NCI-H1417 treated with DMSO at 0.1 percent for 48 hours (cell line): ENCODE data around the gene GRB10.

Experiments used
- DNase-seq: peaks from one replicate; lab custom pipeline; 2025; lab: John Stamatoyannopoulos, UW

GRB10 gene

DNA sequence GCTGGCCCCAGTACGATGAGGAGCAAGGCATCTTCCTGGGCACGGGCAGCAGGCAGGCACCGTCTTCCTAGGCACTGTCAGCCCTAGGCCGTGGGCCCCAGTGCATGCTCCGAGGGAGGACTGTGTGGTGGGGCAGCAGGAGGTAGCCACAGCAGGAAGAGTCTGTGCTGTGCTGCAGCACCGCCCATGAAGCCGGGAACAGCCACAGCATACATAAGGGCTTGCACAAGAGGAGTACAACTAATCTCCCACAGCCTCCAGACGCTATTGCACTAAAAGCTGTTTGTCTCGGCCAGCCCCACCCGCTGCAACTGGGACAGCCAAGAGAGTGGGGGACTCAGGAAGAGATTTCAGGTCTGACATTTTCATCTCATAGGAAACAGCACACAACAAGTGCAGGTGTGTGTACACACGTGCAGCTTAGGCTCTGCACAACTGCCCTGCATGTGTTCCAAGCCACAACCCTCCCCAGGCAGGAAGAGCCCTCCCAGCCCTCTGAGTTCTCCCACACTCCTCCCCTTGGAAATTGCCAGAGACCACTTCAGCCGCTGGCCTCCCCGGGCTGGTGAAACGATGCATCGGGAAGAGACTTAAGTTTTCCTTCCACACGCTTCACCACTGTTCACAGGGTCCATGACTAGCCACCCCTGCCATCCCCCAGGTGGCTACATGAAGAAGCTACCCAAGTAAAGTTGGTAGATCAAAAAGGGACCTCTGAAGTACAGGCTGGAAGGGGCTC is 129.4 kb downstream of the GRB10 start:
- DNase-seq, result no peak

DNA sequence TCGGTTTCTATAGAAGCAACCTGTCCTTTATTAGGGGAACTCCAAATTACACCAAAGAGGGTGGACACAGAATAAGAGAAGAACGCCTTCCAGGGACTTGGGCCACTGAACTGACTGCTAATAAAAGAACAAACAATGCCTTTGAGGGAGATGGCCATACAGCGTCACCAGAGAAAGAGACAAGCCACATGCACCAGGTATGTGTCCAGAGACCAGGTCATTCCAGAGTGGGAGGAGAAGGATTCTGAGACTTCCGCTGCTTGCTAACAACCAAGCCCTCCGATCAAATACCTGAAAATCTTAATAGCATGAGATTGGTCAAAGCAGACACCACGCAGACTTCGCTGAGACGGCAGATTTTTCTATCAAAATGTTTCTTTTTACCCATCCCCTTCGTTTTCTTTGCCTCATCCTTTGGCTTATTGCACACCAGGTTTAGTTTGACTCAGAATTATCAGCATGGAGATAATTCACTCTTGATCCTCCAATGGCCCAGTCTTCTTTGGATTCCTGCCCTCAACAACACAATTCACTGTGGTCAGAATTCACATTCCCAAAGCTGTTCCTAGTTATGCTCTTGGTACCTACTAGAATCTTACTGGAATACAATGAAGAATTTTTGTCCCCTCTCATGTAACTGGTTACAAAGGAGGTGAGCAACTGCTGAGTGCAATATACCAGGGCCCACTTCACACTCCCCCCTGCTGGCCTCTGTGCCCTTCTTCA is 130.1 kb downstream of the GRB10 start:
- no peak for DNase-seq

DNA sequence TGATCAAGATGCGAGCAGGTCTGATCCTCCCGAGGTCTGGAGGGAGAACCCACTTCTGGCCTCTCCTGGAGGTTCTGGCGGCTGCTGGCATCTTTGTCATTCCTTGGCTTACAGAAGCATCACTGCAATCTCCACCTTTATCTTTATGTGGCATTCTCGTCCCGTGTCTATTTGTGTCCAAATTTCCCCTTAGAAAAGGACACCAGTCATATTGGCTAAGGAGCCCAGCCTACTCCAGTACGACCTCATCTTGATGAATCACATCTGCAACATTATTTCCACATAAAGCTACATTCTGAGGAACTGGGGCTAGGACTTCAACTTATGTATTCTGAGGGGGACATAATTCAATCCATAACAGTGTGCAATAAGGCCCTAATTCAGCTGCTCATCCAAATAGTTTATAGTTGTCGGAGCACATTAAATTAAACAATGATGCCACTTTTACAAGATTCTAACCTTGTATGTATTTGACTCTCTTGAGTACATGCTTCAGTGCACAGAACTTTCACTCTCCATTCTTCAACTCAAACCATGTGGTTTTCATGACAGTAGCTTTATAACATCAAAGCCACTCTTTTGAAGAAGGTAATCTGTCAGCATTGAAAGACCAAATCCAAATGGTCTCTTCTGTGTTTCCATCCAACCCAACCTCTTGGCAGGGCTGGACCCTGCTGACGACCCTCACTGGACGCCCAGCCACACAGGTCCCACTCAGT is 131.3 kb downstream of the GRB10 start:
- DNase-seq, result no peak

DNA sequence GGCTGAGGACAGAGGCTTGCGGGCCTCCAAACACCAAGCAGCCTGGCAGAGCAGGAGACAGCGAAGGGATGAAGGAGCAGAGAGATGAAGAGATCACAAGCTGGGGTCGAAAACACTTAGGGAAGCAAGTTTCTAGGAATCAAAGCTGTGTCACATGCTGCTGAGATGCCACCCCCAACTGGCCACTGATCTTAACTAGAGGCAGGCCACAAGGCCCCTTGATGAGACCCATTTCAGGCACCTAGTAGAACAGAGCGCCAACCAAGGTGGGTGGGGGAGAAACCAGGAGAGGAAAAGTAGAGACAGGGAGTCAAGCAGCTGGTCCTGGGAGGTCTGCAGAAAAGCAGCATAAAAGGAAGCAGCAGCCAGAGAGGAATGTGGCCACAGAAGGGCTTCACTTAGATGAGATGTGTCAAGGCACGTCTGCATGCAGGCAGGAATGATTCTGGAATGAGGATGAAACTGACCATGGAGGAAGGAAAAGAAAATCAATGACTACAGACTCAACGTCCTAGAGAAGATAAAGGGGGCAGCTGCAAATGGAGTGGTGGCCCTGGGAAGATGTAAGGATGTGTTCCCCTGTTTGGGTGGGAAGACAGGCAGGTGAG is 132.5 kb downstream of the GRB10 start:
- no peak for DNase-seq

DNA sequence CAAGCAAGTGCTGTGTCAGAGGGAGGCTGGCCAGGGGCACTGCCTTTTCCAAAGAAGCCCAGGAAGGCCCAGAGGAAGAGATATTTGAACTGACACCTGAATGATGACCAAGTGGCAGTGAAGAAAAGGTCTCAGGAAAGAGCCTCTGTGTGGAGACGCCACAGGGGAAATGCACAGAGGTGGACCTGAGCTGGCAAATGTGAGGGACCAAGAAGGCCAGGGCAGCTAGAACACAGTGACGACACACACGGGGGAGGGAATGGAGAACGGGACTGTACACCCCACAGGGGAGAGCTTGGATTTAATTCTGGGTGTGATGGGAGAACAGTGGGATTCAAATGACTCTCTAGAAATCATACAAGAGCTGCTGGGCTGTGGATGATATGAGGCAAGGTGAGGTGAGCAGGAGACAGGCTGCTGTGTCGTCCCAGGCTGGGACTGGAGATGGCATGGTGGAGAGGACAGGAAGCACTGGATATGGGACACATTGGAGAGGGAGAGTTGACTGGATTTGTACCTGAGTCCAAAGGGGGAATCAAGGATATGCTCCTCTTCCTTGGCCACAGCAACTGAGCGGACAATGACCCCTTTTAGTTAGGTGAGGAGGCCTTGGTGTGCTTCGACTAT is 133.3 kb downstream of the GRB10 start:
- DNase-seq, result no peak

DNA sequence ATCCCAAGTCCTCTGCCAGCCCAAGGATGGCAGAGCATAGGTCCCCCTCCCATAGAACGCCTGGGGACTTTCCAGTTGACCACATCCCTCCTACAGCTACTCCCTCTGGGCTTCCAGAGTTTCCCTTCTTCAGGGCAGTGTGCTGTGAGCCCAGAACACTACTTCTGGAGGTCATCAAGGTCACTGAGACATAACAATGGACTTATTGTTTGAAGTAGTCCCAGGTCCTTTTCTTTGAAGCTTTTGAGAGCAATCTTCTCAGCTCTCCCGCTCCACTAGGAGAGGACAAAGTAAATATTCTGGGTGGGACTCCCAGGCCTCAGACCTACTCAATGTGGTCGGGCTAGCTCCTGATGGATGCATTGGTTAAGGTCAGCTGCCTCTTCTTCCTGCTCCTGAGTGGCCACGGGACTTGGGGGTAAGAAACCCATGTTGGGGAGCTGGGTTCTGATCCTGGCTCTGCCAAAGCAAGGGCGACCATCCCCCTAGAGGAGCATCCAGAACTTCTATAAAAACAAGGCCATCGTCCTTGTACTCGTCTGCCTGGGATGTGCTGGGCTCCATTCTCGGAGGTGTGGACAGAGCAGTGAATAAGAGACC is 134.0 kb downstream of the GRB10 start:
- DNase-seq, result no peak

DNA sequence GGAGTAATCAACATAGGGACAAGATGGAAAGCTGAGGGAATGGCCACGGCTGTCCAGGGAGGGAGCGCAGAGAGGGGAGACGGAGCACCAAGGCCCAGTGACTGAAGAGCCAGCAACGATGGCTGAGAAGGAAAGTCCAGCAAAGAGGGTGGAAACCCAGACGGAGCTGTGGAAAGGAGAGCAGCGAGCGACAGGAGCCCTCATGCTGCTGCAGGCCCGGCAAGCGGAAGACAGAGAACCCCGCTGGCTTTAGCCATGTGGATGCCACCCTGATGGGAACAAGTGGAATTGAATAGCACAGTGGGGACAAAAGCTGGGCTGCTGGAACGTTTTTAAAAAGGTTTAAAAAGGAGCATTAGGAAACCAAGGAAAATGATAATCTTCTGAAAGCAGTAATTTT is 134.6 kb downstream of the GRB10 start:
- DNase-seq, result no peak

DNA sequence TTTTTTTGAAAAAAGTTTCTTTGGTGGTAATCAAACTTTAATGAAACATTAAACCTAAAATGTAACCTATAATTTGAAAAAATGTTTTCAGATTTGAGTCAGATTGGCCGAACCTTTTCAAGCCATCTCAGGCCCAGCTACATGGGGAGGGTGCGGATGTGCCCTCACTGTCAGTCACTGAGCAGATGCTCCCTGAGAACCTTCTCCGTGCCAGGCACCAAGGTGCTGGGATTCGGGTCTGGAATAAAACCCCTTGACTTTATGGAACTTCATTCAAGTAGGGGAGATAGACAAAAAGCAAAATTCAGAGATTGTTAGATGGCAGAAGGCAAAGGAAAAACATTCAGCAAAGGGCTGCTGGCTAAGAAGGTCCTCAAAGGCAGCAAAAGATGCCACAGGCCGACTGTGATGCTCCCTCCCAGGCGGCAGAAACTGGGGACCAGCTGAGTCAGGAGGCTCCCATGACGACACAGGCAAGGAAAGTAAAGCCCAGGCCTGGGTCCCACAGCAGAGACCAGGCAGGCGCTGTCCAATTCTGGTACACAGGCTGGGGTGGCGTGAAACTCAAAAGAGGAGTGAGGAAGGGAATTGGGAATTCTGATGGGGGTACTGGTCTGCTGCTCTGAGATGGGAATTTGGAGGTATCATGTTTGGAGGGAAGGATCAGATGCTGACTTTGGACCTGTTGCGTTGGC is 135.3 kb downstream of the GRB10 start:
- DNase-seq, result no peak

DNA sequence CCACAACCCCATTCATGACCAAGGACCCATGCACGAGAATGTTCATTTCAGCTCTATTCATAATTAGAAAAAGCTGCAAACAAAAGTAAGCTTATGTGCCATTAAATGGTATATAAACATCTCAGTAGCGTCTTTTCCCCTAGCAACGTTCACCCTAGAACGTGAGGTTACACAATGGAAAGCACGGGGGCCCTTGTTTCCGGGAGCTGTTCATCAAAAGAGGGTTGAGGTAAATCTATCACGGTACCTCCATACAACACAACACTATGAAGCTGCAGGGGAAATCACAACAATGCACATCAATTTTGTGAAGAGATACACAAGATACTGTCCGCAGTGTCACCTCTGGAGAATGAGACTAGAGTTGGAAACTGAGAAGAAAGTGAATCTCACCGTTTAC is 136.6 kb downstream of the GRB10 start:
- no peak for DNase-seq

DNA sequence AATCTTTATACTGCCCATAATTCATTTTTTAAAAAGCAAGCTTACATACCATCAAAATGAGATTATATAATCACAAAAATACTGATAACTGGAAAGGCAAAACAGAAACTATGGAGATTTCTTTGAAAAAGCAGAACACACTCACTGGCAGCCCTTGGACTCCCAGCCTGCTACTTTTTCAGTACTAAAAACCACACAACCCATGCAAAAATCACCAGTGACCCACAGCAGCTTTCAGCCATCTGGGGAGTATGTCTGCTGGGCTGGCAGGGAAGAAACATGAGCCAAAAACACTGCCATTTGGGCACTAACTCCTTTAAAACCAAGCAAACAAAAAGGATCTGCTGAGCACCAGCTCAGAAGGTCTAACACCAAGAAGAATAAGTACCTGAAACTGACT is 137.5 kb downstream of the GRB10 start:
- no peak for DNase-seq

DNA sequence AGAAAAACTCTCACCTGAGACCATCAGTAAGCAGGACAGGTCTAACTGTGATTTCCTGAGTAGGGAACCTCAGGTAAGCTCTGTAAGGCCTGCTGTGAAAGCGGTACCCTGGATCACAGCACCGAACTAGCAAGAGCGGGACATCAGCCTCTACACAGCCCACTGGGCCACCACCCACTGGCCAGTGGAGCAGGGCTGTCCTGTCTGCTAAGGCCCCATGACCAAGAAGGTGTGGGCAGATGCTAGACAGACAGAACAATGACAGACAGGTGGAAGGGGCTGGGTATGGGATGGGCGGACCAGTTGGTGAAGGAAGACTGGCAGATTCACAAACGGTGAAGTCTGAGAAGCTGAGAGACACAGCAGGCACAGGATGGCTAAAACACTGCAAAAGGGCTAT is 138.1 kb downstream of the GRB10 start:
- DNase-seq, result no peak

DNA sequence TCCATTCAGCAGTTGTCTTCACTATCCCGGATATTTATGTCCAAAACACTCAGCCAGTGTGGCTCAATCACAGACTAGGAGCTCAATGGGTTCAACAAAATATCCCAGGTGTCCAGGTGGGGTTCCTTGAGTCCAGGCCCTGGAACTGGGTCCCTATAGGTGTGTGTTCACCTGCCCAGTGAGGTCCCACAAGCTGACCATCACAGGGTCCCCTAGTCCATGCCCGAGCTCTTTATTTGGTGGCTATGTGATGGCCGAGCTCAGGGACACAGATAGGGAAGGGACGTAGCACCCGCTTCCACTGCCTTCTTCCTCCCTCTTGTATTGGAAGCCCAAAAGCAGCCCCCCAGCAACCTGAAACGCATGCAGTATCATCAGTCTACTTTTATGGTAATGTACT is 138.6 kb downstream of the GRB10 start:
- no peak for DNase-seq

DNA sequence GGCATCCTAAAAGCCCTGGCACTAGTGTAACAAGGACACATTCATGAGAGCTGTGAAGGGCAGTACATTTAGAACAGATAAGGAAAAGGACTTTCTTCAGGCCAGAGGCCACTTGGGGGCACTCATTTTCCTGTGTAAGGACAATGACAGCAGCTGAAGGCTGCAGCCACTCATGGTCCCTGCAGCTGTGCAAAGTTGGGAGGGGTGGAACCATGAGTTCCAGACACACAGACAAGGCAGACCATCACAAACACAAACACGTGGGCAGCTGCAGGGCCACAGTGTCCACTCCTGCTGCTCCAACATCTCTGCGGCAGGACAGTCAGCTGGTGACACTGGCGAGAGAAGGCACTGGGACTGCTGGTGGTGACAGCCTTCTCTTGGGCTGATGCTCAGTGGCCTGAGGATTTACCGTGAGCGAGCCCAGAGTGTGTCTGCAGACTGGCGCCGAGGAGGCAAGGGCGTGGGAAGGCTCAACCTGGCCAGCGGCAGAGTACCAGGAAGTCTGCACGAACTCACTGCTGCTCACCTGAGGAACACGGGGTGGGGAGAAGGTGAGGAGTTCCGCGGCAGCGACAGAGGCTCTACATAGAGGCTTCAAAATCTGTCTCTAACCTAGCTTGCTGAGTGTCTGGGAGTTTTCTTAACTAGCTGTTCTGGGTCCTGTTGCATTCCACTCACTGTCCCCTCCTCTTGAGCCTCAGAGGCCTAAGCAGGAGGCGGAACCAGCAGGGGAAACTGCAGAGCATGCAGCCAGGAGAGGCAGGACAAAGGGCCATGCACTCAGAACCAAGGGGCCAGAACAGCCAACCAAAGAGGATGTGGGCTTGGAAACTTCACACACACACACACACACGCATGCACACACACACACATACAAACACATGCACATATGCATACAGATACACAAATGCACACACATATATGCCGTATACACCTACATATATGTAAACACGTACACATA is 141.0 kb downstream of the GRB10 start:
- no peak for DNase-seq

DNA sequence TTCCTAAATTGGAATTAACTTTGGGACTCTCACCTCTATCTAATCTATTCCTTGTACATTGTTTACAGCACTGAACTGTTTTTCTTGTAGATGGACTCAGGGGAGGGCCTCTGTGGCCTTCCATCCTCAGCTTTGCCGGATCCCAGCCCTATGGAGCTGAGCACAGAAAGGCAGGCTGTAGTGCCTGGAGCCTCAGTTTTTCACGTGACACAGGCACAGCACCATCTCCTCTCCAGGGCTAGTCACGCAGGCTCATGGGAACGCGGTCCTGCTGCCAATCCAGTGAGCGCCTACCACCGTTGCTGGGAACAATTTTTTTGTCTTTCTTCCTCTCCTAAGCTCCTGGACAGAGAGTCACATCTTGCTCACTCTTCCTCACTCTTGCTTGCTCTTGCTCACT is 141.9 kb downstream of the GRB10 start:
- no peak for DNase-seq

DNA sequence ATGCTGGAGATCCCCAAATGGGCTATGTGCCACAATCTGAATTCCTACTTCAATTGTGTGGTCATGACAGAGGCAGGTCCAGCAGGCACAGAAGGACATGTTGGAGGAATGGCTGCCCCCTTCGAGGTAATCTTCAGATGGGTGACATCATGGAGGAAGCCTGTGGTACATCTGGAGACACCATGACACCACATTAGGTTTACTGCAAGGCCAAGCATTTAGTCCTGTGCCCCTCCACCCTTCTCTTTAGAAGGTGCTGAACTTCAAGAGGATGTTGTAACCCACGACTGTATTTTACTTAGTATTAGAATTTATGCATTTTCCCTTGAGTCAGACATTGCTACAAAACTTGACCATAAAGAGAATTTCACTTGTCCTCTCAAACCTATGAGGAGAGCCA is 142.4 kb downstream of the GRB10 start:
- no peak for DNase-seq

DNA sequence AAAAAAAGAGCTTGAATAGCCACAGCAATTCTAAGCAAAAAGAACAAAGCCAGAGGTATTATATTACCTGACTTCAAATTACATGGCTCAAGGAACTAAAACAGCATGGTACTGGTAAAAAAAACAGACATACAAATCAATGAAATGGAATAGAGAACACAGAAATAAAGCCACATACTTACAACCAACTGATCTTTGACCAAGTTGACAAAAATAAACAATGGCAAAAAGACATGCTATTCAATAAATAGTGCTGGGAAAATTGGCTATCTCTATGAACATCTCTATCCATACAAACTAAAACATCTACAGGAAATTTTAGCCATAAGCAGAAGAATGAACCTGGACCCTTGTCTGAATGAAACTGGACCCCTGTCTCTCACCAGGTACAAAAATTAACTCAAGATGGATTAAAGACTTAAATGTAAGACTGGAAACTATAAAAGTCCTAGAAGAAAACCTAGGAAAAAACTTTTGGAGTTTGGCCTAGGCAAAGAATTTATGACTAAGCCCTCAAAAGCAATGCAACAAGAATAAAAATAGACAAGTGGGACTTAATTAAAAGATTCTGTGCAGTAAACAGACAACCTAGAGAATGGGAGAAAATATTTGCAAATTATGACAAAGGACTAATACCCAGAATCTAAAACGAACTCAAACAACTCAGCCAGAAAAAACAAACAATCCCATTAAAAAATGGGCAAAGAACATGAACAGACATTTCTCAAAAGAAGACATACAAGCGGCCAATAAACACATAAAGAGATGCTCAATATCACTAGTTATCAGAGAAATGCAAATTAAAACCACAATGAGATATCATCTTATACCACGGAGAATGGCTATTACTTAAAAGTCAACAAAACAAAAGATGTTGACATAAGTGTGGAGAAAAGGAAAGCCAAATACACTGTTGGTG is 144.7 kb downstream of the GRB10 start:
- no peak for DNase-seq

DNA sequence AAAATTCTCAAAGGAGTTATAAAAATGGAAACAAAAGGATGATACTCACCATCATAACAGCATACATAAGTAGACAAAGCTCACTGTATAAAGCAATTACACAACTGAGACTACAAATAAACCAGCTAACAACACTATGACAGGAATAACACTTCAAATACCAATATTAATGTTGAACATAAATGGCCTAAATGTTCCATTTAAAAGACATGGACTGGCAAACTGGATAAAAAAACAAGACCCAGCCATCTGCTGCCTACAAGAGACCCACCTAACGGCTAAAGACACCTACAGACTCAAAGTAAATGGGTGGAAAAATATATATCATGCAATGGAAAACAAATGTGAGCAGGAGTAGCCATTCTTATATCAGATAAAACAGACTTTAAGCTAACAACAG is 148.3 kb downstream of the GRB10 start:
- DNase-seq, result no peak

DNA sequence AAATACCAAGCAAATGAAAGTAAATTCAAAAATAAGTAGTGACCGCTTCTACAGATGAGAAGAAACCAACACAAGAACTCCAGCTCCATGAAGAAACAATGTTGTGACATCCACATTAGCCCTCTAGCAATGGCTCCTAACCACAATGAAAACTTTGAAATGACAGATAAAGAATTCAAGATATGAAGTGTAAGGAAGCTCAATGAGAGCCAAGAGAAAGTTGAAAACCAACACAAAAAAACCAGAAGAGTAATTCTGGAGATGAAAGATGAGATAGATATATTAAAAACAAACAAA is 149.3 kb downstream of the GRB10 start:
- no peak for DNase-seq
